WTC11 (cell line): Measurements from ENCODE around the gene AJAP1. TPM values are rescaled to one million over a fixed set of nuclear protein-coding genes. Genes with fewer than 3 reads are reported as not detected.

Experiments used
- ATAC-seq: fragments of 200-7000 bp; cut with Tn5 transposase; 2 replicates; pipeline ENCODE4 v1.10.0; 2021; ENCODE audit warnings: mild to moderate bottlenecking, moderate library complexity
- CTCF ChIA-PET: fragments of 300-600 bp; sonication (Branson Sonifier 250); formaldehyde crosslinking; loops from one replicate; lab custom pipeline; 2021; ENCODE audit warnings: antibody characterized with exemption; lab: Charles Lee
- POLR2A ChIA-PET: fragments of 350-600 bp; sonication (Branson Sonifier 250); formaldehyde crosslinking; loops from one replicate; lab custom pipeline; 2021; ENCODE audit warnings: antibody characterized with exemption; lab: Charles Lee
- DNase-seq: peaks from one replicate; pipeline ENCODE4 v3.0.0; 2021; ENCODE audit warnings: low spot score
- H3K27ac Mint-ChIP-seq: 2 replicates; pipeline ENCODE4 v1.8.0; 2021; ENCODE audit warnings: mixed read lengths
- H3K27me3 Mint-ChIP-seq: 2 replicates; pipeline ENCODE4 v1.8.0; 2021; ENCODE audit warnings: low read depth, mild to moderate bottlenecking, moderate library complexity, mixed read lengths
- H3K36me3 Mint-ChIP-seq: 2 replicates; pipeline ENCODE4 v1.8.0; 2021; ENCODE audit warnings: mixed read lengths
- H3K4me1 Mint-ChIP-seq: 2 replicates; pipeline ENCODE4 v1.8.0; 2022; ENCODE audit warnings: mixed read lengths
- H3K4me3 Mint-ChIP-seq: 2 replicates; pipeline ENCODE4 v1.8.0; 2021; ENCODE audit warnings: mild to moderate bottlenecking, moderate library complexity, mixed read lengths
- H3K9me3 Mint-ChIP-seq: 2 replicates; pipeline ENCODE4 v1.8.0; 2021; ENCODE audit warnings: mixed read lengths
- CREM ChIP-seq: sonication (generic); formaldehyde crosslinking; IDR thresholded peaks from 2 replicates; pipeline ENCODE4 v1.8.1; 2022; ENCODE audit warnings: mild to moderate bottlenecking, missing genetic modification reagents, moderate library complexity
- IRF2 ChIP-seq: sonication (generic); formaldehyde crosslinking; IDR thresholded peaks from 2 replicates; pipeline ENCODE4 v1.8.0; 2022; ENCODE audit warnings: low read depth, missing genetic modification reagents, borderline replicate concordance
- NFE2L1 ChIP-seq: sonication (generic); formaldehyde crosslinking; IDR thresholded peaks from 2 replicates; pipeline ENCODE4 v1.8.1; 2023; ENCODE audit warnings: missing genetic modification reagents
- NFYB ChIP-seq: sonication (generic); formaldehyde crosslinking; conservative IDR thresholded peaks from 2 replicates; pipeline ENCODE4 v1.8.0; 2022; ENCODE audit warnings: low read depth, missing genetic modification reagents
- OVOL2 ChIP-seq: fragments of 250-450 bp; sonication (Bioruptor Pico); IDR thresholded peaks from 2 replicates; pipeline ENCODE4 v1.9.0; 2021; ENCODE audit warnings: mild to moderate bottlenecking, borderline replicate concordance
- SOX15 ChIP-seq: fragments of 250-450 bp; sonication (Bioruptor Pico); IDR thresholded peaks from 2 replicates; pipeline ENCODE4 v1.9.0; 2021; ENCODE audit warnings: mild to moderate bottlenecking
- ZNF138 ChIP-seq: sonication (generic); formaldehyde crosslinking; conservative IDR thresholded peaks from 2 replicates; pipeline ENCODE4 v1.8.1; 2022; ENCODE audit warnings: mild to moderate bottlenecking, moderate library complexity, missing genetic modification reagents
- ZNF219 ChIP-seq: sonication (generic); formaldehyde crosslinking; IDR thresholded peaks from 2 replicates; pipeline ENCODE4 v1.8.0; 2023; ENCODE audit warnings: missing genetic modification reagents, mild to moderate bottlenecking, borderline replicate concordance
- ZNF423 ChIP-seq: fragments of 250-450 bp; sonication (Bioruptor Pico); IDR thresholded peaks from 2 replicates; pipeline ENCODE4 v2.1.2; 2022; ENCODE audit warnings: mild to moderate bottlenecking, moderate library complexity
- total RNA-seq: library from RNA; stranded (reverse); gene quantifications from 3 replicates; pipeline ENCODE4 v1.2.3, GENCODE V29; 2021
- TF ChIP-seq, protein P1 (sequence below): fragments of 250-450 bp; sonication (Bioruptor Pico); IDR thresholded peaks from 2 replicates; pipeline ENCODE4 v1.9.0; 2021; ENCODE audit warnings: moderate library complexity, mild to moderate bottlenecking, inconsistent platforms, borderline replicate concordance
- TF ChIP-seq, protein P2 (sequence below): sonication (generic); formaldehyde crosslinking; IDR thresholded peaks from 2 replicates; pipeline ENCODE4 v1.8.0; 2022; ENCODE audit warnings: mild to moderate bottlenecking, missing genetic modification reagents
- TF ChIP-seq, protein P3 (sequence below): fragments of 250-450 bp; sonication (Bioruptor Pico); IDR thresholded peaks from 2 replicates; pipeline ENCODE4 v1.9.0; 2021; ENCODE audit warnings: mild to moderate bottlenecking
- TF ChIP-seq, protein P4 (sequence below): sonication (generic); formaldehyde crosslinking; IDR thresholded peaks from 2 replicates; pipeline ENCODE4 v1.8.0; 2022; ENCODE audit warnings: mild to moderate bottlenecking, missing genetic modification reagents
- TF ChIP-seq, protein P5 (sequence below): sonication (generic); formaldehyde crosslinking; IDR thresholded peaks from 2 replicates; pipeline ENCODE4 v1.8.1; 2022; ENCODE audit warnings: low read depth, missing genetic modification reagents, borderline replicate concordance
- TF ChIP-seq, protein P6 (sequence below): sonication (generic); formaldehyde crosslinking; IDR thresholded peaks from 2 replicates; pipeline ENCODE4 v1.8.0; 2022; ENCODE audit warnings: mild to moderate bottlenecking, missing genetic modification reagents
- TF ChIP-seq, protein P7 (sequence below): sonication (generic); formaldehyde crosslinking; IDR thresholded peaks from 2 replicates; pipeline ENCODE4 v1.8.1; 2023; ENCODE audit warnings: mild to moderate bottlenecking, moderate library complexity, missing genetic modification reagents
- TF ChIP-seq, protein P8 (sequence below): sonication (generic); formaldehyde crosslinking; IDR thresholded peaks from 2 replicates; pipeline ENCODE4 v1.8.1; 2023; ENCODE audit warnings: mild to moderate bottlenecking, missing genetic modification reagents
- TF ChIP-seq, protein P9 (sequence below): sonication (generic); formaldehyde crosslinking; IDR thresholded peaks from 2 replicates; pipeline ENCODE4 v1.8.0; 2023; ENCODE audit warnings: missing genetic modification reagents
- TF ChIP-seq, protein P10 (sequence below): fragments of 200-600 bp; IDR thresholded peaks from 2 replicates; pipeline ENCODE4 v1.8.0; 2022; ENCODE audit warnings: antibody characterized with exemption
- TF ChIP-seq, protein P11 (sequence below): fragments of 250-450 bp; sonication (Bioruptor Pico); conservative IDR thresholded peaks from 2 replicates; pipeline ENCODE4 v1.9.0; 2021; ENCODE audit warnings: mild to moderate bottlenecking
- TF ChIP-seq, protein P12 (sequence below): sonication (generic); formaldehyde crosslinking; IDR thresholded peaks from 2 replicates; pipeline ENCODE4 v1.8.1; 2022; ENCODE audit warnings: missing genetic modification reagents, borderline replicate concordance

The AJAP1 gene
- total RNA-seq, 1 experiment from 2014 or later, result 2.1 TPM

DNA sequence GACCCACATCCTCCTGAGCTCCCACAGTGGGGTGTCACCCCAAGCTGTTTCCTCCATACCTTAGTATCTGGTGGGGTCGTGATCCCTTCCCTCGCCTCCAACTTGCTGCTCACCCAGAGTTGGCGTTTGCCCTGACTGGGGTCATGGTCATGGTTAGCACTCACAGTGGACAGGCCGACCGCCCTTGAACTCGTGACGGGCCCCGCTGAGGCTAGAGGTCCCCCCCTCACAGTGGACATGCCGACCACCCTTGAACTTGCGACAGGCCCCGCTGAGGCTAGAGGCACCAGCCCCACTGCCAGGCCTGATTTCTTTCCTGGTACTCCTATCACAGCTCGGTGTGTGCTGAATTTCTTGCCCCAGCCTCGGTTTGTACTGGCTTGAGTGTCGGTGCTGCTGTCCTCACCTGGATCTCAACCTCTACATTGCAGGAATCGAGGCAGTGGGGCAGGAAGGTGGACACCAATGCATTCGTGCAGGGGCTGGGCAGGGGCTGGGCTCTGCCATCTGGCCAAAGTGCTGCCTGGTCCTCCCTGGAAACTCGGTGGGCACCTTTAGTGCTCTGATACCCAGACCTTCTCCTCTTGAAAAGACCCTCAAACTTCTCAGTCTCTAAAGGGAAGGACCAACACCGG is 37.5 kb upstream of the AJAP1 start (continued):
- TF ChIP-seq, protein P1, sequence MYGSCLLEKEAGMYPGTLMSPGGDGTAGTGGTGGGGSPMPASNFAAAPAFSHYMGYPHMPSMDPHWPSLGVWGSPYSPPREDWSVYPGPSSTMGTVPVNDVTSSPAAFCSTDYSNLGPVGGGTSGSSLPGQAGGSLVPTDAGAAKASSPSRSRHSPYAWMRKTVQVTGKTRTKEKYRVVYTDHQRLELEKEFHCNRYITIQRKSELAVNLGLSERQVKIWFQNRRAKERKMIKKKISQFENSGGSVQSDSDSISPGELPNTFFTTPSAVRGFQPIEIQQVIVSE, result no peak
- TF ChIP-seq, protein P2, sequence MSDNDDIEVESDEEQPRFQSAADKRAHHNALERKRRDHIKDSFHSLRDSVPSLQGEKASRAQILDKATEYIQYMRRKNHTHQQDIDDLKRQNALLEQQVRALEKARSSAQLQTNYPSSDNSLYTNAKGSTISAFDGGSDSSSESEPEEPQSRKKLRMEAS (CRISPR knock-in tag), result no peak
- TF ChIP-seq, protein P3, sequence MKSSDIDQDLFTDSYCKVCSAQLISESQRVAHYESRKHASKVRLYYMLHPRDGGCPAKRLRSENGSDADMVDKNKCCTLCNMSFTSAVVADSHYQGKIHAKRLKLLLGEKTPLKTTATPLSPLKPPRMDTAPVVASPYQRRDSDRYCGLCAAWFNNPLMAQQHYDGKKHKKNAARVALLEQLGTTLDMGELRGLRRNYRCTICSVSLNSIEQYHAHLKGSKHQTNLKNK (CRISPR knock-in tag), result no peak
- TF ChIP-seq, protein P4, sequence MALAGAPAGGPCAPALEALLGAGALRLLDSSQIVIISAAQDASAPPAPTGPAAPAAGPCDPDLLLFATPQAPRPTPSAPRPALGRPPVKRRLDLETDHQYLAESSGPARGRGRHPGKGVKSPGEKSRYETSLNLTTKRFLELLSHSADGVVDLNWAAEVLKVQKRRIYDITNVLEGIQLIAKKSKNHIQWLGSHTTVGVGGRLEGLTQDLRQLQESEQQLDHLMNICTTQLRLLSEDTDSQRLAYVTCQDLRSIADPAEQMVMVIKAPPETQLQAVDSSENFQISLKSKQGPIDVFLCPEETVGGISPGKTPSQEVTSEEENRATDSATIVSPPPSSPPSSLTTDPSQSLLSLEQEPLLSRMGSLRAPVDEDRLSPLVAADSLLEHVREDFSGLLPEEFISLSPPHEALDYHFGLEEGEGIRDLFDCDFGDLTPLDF, result no peak
- TF ChIP-seq NFE2L1, result no peak
- TF ChIP-seq, protein P5, sequence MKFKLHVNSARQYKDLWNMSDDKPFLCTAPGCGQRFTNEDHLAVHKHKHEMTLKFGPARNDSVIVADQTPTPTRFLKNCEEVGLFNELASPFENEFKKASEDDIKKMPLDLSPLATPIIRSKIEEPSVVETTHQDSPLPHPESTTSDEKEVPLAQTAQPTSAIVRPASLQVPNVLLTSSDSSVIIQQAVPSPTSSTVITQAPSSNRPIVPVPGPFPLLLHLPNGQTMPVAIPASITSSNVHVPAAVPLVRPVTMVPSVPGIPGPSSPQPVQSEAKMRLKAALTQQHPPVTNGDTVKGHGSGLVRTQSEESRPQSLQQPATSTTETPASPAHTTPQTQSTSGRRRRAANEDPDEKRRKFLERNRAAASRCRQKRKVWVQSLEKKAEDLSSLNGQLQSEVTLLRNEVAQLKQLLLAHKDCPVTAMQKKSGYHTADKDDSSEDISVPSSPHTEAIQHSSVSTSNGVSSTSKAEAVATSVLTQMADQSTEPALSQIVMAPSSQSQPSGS (CRISPR knock-in tag), result no peak
- TF ChIP-seq ZNF423 (CRISPR knock-in tag), result no peak
- TF ChIP-seq, protein P6, sequence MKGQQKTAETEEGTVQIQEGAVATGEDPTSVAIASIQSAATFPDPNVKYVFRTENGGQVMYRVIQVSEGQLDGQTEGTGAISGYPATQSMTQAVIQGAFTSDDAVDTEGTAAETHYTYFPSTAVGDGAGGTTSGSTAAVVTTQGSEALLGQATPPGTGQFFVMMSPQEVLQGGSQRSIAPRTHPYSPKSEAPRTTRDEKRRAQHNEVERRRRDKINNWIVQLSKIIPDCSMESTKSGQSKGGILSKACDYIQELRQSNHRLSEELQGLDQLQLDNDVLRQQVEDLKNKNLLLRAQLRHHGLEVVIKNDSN (CRISPR knock-in tag), result no peak
- TF ChIP-seq ZNF219 (CRISPR knock-in tag), result no peak
- TF ChIP-seq SOX15, result no peak
- TF ChIP-seq OVOL2 (CRISPR knock-in tag), result no peak
- TF ChIP-seq, protein P7, sequence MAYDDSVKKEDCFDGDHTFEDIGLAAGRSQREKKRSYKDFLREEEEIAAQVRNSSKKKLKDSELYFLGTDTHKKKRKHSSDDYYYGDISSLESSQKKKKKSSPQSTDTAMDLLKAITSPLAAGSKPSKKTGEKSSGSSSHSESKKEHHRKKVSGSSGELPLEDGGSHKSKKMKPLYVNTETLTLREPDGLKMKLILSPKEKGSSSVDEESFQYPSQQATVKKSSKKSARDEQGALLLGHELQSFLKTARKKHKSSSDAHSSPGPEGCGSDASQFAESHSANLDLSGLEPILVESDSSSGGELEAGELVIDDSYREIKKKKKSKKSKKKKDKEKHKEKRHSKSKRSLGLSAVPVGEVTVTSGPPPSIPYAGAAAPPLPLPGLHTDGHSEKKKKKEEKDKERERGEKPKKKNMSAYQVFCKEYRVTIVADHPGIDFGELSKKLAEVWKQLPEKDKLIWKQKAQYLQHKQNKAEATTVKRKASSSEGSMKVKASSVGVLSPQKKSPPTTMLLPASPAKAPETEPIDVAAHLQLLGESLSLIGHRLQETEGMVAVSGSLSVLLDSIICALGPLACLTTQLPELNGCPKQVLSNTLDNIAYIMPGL, result no peak
- no peak for TF ChIP-seq NFYB

DNA sequence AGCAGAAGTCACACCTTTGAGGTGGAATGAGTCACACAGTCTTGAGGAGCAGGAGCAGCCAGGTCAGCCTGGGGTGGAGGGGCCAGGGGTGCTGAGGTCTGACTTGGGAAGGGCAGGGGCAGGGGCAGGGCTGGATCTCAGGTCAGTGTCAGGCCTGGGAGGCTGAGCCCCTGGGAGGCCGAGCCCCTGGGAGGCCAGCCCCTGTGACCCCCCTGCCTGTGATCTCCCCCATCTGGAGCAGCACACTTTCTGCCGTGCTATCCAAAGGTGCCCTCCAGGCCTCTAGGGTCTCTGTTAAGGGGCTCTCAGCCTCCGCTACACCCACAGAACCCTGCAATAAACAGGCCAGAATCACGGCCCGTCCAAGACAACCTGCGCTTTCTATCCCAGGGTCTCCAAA is 36.9 kb upstream of the AJAP1 start:
- no peak overlapping the region for H3K27ac Mint-ChIP-seq
- CTCF ChIA-PET, result no interaction called here
- POLR2A ChIA-PET, result no interaction called here
- TF ChIP-seq OVOL2 (CRISPR knock-in tag) (no peak), IRF2 (no peak), CREM (no peak), ZNF138 (CRISPR knock-in tag) (no peak)
- TF ChIP-seq, protein P8, sequence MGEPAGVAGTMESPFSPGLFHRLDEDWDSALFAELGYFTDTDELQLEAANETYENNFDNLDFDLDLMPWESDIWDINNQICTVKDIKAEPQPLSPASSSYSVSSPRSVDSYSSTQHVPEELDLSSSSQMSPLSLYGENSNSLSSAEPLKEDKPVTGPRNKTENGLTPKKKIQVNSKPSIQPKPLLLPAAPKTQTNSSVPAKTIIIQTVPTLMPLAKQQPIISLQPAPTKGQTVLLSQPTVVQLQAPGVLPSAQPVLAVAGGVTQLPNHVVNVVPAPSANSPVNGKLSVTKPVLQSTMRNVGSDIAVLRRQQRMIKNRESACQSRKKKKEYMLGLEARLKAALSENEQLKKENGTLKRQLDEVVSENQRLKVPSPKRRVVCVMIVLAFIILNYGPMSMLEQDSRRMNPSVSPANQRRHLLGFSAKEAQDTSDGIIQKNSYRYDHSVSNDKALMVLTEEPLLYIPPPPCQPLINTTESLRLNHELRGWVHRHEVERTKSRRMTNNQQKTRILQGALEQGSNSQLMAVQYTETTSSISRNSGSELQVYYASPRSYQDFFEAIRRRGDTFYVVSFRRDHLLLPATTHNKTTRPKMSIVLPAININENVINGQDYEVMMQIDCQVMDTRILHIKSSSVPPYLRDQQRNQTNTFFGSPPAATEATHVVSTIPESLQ (CRISPR knock-in tag), result no peak
- TF ChIP-seq, protein P9, sequence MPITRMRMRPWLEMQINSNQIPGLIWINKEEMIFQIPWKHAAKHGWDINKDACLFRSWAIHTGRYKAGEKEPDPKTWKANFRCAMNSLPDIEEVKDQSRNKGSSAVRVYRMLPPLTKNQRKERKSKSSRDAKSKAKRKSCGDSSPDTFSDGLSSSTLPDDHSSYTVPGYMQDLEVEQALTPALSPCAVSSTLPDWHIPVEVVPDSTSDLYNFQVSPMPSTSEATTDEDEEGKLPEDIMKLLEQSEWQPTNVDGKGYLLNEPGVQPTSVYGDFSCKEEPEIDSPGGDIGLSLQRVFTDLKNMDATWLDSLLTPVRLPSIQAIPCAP (CRISPR knock-in tag), result no peak
- TF ChIP-seq, protein P10, sequence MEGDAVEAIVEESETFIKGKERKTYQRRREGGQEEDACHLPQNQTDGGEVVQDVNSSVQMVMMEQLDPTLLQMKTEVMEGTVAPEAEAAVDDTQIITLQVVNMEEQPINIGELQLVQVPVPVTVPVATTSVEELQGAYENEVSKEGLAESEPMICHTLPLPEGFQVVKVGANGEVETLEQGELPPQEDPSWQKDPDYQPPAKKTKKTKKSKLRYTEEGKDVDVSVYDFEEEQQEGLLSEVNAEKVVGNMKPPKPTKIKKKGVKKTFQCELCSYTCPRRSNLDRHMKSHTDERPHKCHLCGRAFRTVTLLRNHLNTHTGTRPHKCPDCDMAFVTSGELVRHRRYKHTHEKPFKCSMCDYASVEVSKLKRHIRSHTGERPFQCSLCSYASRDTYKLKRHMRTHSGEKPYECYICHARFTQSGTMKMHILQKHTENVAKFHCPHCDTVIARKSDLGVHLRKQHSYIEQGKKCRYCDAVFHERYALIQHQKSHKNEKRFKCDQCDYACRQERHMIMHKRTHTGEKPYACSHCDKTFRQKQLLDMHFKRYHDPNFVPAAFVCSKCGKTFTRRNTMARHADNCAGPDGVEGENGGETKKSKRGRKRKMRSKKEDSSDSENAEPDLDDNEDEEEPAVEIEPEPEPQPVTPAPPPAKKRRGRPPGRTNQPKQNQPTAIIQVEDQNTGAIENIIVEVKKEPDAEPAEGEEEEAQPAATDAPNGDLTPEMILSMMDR, result no peak
- TF ChIP-seq, protein P11, sequence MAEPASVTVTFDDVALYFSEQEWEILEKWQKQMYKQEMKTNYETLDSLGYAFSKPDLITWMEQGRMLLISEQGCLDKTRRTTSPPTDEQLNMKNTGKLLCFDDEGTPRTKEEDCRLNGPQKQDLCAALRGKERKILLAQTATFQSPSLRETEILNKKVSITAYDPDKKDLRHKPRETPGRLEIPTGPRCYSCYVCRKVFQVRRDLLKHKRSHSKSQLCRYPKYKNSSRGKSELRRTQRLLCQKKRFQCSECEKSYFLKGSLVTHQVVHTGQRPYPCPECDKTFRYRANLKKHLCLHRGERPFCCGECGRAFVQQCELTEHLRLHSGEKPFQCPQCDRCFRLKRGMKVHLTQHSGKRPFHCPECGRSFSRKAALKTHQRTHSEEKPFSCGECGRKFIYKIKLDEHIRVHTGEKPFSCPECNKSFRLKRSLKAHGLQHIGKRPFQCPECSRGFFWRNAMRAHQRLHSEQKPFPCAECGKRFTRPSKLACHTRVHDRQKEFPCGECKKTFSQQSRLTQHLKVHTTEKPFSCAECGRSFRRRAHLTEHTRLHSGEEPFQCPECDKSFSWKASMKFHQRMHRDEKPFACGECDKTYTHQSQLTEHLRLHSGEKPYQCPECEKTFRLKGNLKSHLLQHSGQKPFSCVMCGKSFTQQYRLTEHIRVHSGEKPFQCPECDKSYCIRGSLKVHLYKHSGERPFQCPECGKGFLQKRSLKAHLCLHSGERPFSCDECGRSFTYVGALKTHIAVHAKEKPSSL, result no peak
- TF ChIP-seq, protein P12, sequence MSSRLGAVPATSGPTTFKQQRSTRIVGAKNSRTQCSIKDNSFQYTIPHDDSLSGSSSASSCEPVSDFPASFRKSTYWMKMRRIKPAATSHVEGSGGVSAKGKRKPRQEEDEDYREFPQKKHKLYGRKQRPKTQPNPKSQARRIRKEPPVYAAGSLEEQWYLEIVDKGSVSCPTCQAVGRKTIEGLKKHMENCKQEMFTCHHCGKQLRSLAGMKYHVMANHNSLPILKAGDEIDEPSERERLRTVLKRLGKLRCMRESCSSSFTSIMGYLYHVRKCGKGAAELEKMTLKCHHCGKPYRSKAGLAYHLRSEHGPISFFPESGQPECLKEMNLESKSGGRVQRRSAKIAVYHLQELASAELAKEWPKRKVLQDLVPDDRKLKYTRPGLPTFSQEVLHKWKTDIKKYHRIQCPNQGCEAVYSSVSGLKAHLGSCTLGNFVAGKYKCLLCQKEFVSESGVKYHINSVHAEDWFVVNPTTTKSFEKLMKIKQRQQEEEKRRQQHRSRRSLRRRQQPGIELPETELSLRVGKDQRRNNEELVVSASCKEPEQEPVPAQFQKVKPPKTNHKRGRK (CRISPR knock-in tag), result no peak

More for the DNA sequence above, 36.9 kb upstream of the AJAP1 start:
- DNase-seq (no peak), ATAC-seq (no peak)
- H3K9me3 Mint-ChIP-seq, result peaks cover 56% of the 10 kb centered on the region
- peaks cover 22% of the 10 kb centered on the region for H3K27me3 Mint-ChIP-seq
- H3K4me3 Mint-ChIP-seq, result no peak overlapping the region
- no peaks in the 10 kb centered on the region for H3K4me1 Mint-ChIP-seq
- H3K36me3 Mint-ChIP-seq, result peaks cover 63% of the 10 kb centered on the region
